OCI-LY7 (cell line): ENCODE measurements around the gene UBE3C. TPM values are rescaled to one million over a fixed set of nuclear protein-coding genes. Genes with fewer than 3 reads are reported as not detected.

ENCODE experiments used
- BruUV-seq: library from RNA; stranded (reverse); fragments of 400-500 nt; replicated peaks from 2 replicates; lab custom pipeline; 2021; lab: Mats Ljungman, UMichigan
- CTCF ChIA-PET: fragments of 300-600 bp; sonication (Branson Sonifier 250); formaldehyde crosslinking; loops from one replicate; lab custom pipeline; 2022; ENCODE audit warnings: antibody characterized with exemption; ENCODE audit not compliant: unreplicated experiment; lab: Charles Lee
- POLR2A ChIA-PET: fragments of 300-600 bp; sonication (Branson Sonifier 250); formaldehyde crosslinking; loops from one replicate; lab custom pipeline; 2022; ENCODE audit warnings: antibody characterized with exemption; lab: Charles Lee
- DNase-seq: peaks from one replicate; pipeline ENCODE4 v3.0.0-alpha.2; 2015; ENCODE audit warnings: low spot score
- H2AFZ ChIP-seq: fragments of 200-600 bp; sonication (generic), shearing (Covaris generic); 2 replicates; pipeline ENCODE4 v1.6.1; 2014; ENCODE audit warnings: mild to moderate bottlenecking, antibody characterized with exemption, low read length, moderate library complexity
- H3K27ac ChIP-seq: fragments of 200-600 bp; sonication (generic); 2 replicates; pipeline ENCODE4 v1.5.1; 2014; ENCODE audit warnings: mixed run types, low read depth, mild to moderate bottlenecking, moderate library complexity, low read length, inconsistent platforms; ENCODE audit not compliant: poor library complexity, severe bottlenecking
- H3K36me3 ChIP-seq: fragments of 200-600 bp; sonication (generic); 2 replicates; pipeline ENCODE4 v1.6.1; 2014; ENCODE audit warnings: mild to moderate bottlenecking, antibody characterized with exemption, low read length, moderate library complexity, mixed read lengths; ENCODE audit not compliant: insufficient read depth
- H3K4me1 ChIP-seq: fragments of 200-600 bp; sonication (generic); 2 replicates; pipeline ENCODE4 v1.5.1; 2014; ENCODE audit warnings: mild to moderate bottlenecking, low read length; ENCODE audit not compliant: insufficient read depth, poor library complexity, severe bottlenecking
- H3K4me2 ChIP-seq: fragments of 200-600 bp; sonication (generic); 2 replicates; pipeline ENCODE4 v1.6.1; 2014; ENCODE audit warnings: mild to moderate bottlenecking, low read length
- H3K4me3 ChIP-seq: fragments of 200-600 bp; sonication (generic); 2 replicates; pipeline ENCODE4 v1.5.1; 2014; ENCODE audit warnings: mild to moderate bottlenecking, low read depth, low read length; ENCODE audit not compliant: poor library complexity, severe bottlenecking
- H3K79me2 ChIP-seq: fragments of 200-600 bp; sonication (generic); 2 replicates; pipeline ENCODE4 v1.6.1; 2016; ENCODE audit warnings: low read depth, mild to moderate bottlenecking, low read length, moderate library complexity, mixed read lengths; ENCODE audit not compliant: insufficient read depth
- H3K9me2 ChIP-seq: fragments of 200-600 bp; sonication (generic); 2 replicates; pipeline ENCODE4 v1.6.1; 2016; ENCODE audit warnings: mild to moderate bottlenecking, low read length, mixed read lengths; ENCODE audit not compliant: insufficient read depth
- H3K9me3 ChIP-seq: fragments of 200-600 bp; sonication (generic); 2 replicates; pipeline ENCODE4 v1.6.1; 2014; ENCODE audit warnings: mild to moderate bottlenecking, mixed run types, low read length, mixed read lengths
- H4K20me1 ChIP-seq: fragments of 200-600 bp; sonication (generic); 2 replicates; pipeline ENCODE4 v1.6.1; 2014; ENCODE audit warnings: mild to moderate bottlenecking, antibody characterized with exemption, low read length, moderate library complexity, mixed read lengths; ENCODE audit not compliant: insufficient read depth
- EZH2phosphoT487 ChIP-seq: fragments of 200-600 bp; sonication (generic); IDR thresholded peaks from 2 replicates; pipeline ENCODE4 v1.6.1; 2018; ENCODE audit warnings: low read depth, borderline replicate concordance, mild to moderate bottlenecking, mixed run types, antibody characterized with exemption, low read length, moderate library complexity, mixed read lengths
- intact Hi-C: fragments of 100-400 bp; cut with micrococcal nuclease; formaldehyde crosslinking; loops from one replicate; pipeline ENCODE4 v1.10.0; 2022; ENCODE audit not compliant: unreplicated experiment
- total RNA-seq, 2 experiments: library from RNA; depleted of rRNA in 1 of 2; stranded (reverse); fragments of >200 nt in 1 of 2; shearing (Covaris generic) in 1 of 2; gene quantifications; 2 replicates each; pipeline ENCODE4 v1.2.3, GENCODE V29; 2014 to 2022
- TF ChIP-seq, protein P1 (sequence below): fragments of 200-600 bp; sonication (generic); conservative IDR thresholded peaks from 2 replicates; pipeline ENCODE4 v1.5.1; 2014; ENCODE audit warnings: mild to moderate bottlenecking, antibody characterized with exemption, low read length, moderate library complexity, mixed read lengths

The UBE3C gene
- total RNA-seq, 2 experiments from 2014 or later, result 60.4 to 66.1 TPM

DNA sequence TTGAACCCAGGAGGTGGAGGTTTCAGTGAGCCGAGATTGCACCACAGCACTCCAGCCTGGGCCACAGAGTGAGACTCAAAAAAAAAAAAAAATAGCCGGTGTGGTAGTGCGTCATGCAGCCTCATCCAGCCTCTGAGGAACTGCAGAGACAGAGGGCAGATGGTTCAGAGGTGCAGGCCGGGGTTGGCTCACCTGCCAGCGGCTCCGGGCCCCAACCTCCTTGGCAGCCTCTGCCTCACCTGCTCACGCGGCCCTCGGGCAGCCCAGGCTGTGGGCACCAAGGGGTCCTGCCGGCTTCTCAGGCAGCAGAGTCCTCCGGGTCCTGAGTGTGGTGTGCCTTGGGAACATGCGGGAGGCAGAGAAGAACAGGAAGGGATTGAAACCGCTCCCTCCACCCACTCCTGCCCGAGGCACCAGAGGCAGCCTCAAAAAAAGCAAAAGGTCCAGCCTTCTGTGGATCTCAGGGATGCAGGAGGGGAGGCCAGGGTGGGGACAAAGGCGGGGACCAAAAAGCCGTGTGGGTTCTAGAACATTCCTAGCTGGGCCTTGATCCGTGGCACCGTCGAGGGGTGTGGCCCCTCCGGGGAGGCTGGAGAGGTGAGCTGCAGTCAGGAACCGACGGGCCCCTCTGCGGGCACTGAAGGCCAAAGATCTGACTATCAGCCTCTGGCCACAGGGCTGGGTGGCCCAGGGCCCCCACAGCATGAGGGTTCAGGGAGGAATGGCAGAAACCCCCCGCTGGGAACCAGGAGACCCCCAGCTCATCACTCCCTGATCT lies 142.7 kb downstream of the UBE3C start:
- Histone ChIP-seq H3K4me3 (no peak overlapping the region), H3K36me3 (no peaks in the 10 kb centered on the region), H2AFZ (no peak overlapping the region), H3K4me2 (no peak overlapping the region), H3K79me2 (no peaks in the 10 kb centered on the region), H4K20me1 (no peaks in the 10 kb centered on the region), H3K27ac (no peak overlapping the region), H3K9me2 (no peaks in the 10 kb centered on the region), H3K4me1 (no peaks in the 10 kb centered on the region), H3K9me3 (no peaks in the 10 kb centered on the region)
- intact Hi-C loops, result no loop called here
- BruUV-seq, result no TSS peak
- CTCF ChIA-PET, result no interaction called here
- POLR2A ChIA-PET, result no interaction called here
- DNase-seq, result no peak
- TF ChIP-seq, protein P1, sequence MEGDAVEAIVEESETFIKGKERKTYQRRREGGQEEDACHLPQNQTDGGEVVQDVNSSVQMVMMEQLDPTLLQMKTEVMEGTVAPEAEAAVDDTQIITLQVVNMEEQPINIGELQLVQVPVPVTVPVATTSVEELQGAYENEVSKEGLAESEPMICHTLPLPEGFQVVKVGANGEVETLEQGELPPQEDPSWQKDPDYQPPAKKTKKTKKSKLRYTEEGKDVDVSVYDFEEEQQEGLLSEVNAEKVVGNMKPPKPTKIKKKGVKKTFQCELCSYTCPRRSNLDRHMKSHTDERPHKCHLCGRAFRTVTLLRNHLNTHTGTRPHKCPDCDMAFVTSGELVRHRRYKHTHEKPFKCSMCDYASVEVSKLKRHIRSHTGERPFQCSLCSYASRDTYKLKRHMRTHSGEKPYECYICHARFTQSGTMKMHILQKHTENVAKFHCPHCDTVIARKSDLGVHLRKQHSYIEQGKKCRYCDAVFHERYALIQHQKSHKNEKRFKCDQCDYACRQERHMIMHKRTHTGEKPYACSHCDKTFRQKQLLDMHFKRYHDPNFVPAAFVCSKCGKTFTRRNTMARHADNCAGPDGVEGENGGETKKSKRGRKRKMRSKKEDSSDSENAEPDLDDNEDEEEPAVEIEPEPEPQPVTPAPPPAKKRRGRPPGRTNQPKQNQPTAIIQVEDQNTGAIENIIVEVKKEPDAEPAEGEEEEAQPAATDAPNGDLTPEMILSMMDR, result no peak
- no peak for TF ChIP-seq EZH2phosphoT487

DNA sequence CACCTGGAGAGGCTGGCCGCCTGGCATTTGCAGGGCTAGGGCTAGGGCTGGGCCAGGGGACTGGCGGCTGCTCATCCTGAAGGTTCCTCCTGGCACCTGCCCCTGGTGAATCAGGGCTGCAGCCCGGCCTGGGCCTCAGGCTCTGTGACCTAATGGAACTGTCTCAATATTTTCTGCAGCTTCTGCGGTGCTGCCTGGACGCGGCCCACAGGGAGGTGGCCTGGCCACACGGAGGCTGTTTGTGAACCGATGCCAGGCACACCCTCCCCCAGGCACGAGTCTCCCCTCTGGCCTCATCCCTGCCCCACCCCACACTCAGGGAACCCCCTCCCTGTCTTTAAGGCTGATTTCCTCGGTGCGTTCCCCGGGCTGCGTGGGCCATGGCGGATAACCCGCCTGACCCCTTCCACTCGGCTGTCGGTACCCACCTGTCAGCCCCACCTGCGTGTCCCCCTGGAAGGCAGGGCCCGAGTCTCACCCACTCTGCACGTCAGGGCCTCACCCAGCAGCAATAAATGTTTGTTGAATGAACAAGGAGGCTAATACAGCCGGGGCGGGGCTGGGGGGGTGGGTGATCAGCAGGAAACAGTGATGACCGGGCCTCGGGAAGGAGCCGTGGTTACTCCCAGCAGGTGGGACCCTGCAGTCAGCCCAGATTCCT lies 143.5 kb downstream of the UBE3C start:
- Histone ChIP-seq H3K27ac (no peak overlapping the region), H3K36me3 (no peaks in the 10 kb centered on the region), H3K9me3 (no peaks in the 10 kb centered on the region), H3K4me3 (no peak overlapping the region), H3K79me2 (no peaks in the 10 kb centered on the region), H3K4me2 (no peak overlapping the region), H3K9me2 (no peaks in the 10 kb centered on the region), H3K4me1 (no peaks in the 10 kb centered on the region), H2AFZ (no peak overlapping the region), H4K20me1 (no peaks in the 10 kb centered on the region)
- TF ChIP-seq, protein P1, result no peak
- no peak for TF ChIP-seq EZH2phosphoT487
- no peak for DNase-seq
- intact Hi-C loops, result no loop called here
- ChIA-PET POLR2A (no interaction called here), CTCF (no interaction called here)
- no TSS peak for BruUV-seq
